SU-DHL-6 (cell line): ENCODE results near the gene BCAS3.

Experiments used
- H2AFZ ChIP-seq: fragments of 200-600 bp; sonication (generic); 2 replicates; pipeline ENCODE4 v1.6.1; 2014; ENCODE audit warnings: low read depth, mild to moderate bottlenecking, moderate library complexity, mixed read lengths, antibody characterized with exemption, low read length; ENCODE audit not compliant: severe bottlenecking
- H3F3A ChIP-seq: fragments of 200-600 bp; shearing (Covaris generic); 2 replicates; pipeline ENCODE4 v1.6.0; 2016; ENCODE audit warnings: antibody characterized with exemption, mild to moderate bottlenecking; ENCODE audit not compliant: insufficient read depth
- H3K27ac ChIP-seq: fragments of 200-600 bp; sonication (generic); 2 replicates; pipeline ENCODE4 v1.5.1; 2016; ENCODE audit warnings: low read depth, mild to moderate bottlenecking, low read length, moderate library complexity, mixed read lengths
- H3K27me3 ChIP-seq: fragments of 200-600 bp; sonication (generic), shearing (Covaris generic); 2 replicates; pipeline ENCODE4 v1.6.0; 2014; ENCODE audit warnings: mild to moderate bottlenecking, low read length
- H3K36me3 ChIP-seq: fragments of 200-600 bp; sonication (generic); 2 replicates; pipeline ENCODE4 v1.6.1; 2014; ENCODE audit warnings: mild to moderate bottlenecking, low read length, mixed read lengths
- H3K4me2 ChIP-seq: fragments of 300-600, 200-600 bp; shearing (Covaris generic), sonication (generic); 2 replicates; pipeline ENCODE4 v1.6.0; 2014; ENCODE audit warnings: low read length, low read depth, mild to moderate bottlenecking; ENCODE audit not compliant: poor library complexity, severe bottlenecking
- H3K4me3 ChIP-seq: fragments of 200-600 bp; sonication (generic); 2 replicates; pipeline ENCODE4 v1.5.1; 2014; ENCODE audit warnings: antibody characterized with exemption, low read length, mild to moderate bottlenecking, mixed read lengths; ENCODE audit not compliant: insufficient read depth, poor library complexity, severe bottlenecking
- H3K79me2 ChIP-seq: fragments of 200-600 bp; sonication (generic); 2 replicates; pipeline ENCODE4 v1.6.1; 2014; ENCODE audit warnings: mild to moderate bottlenecking, low read length, moderate library complexity; ENCODE audit not compliant: insufficient read depth
- H3K9ac ChIP-seq: fragments of 200-600 bp; sonication (generic); 2 replicates; pipeline ENCODE4 v1.7.0; 2014; ENCODE audit warnings: mild to moderate bottlenecking, low read length
- H3K9me2 ChIP-seq: fragments of 200-600 bp; sonication (generic); replicated peaks from 2 replicates; pipeline ENCODE4 v1.6.1; 2014; ENCODE audit warnings: low read length; ENCODE audit not compliant: insufficient read depth
- H3K9me3 ChIP-seq: fragments of 200-600 bp; sonication (generic); 2 replicates; pipeline ENCODE4 v1.6.1; 2014; ENCODE audit warnings: low read length, mixed read lengths; ENCODE audit not compliant: insufficient read depth
- H4K20me1 ChIP-seq: fragments of 200-600 bp; sonication (generic); 2 replicates; pipeline ENCODE4 v1.6.1; 2014; ENCODE audit warnings: low read depth, mild to moderate bottlenecking, antibody characterized with exemption, low read length, moderate library complexity, mixed read lengths
- CTCF ChIP-seq: fragments of 200-600 bp; sonication (generic); IDR thresholded peaks from one replicate; pipeline ENCODE4 v1.5.1; 2017; ENCODE audit warnings: antibody characterized with exemption, mild to moderate bottlenecking, low read length, moderate library complexity; ENCODE audit not compliant: insufficient read depth, poor library complexity, severe bottlenecking
- EZH2phosphoT487 ChIP-seq: fragments of 200-600 bp; sonication (generic), shearing (Covaris generic); conservative IDR thresholded peaks from 2 replicates; pipeline ENCODE4 v1.6.1; 2018; ENCODE audit warnings: mild to moderate bottlenecking, antibody characterized with exemption, low read length, moderate library complexity, mixed read lengths

BCAS3 gene

GRCh38 chr17:60916043-60916442 is 238.4 kb downstream of the BCAS3 start:
- H3K27ac ChIP-seq, result no peak overlapping the region

GRCh38 chr17:60920107-60920506 is 242.5 kb downstream of the BCAS3 start:
- no peak for TF ChIP-seq EZH2phosphoT487
- no peak for TF ChIP-seq CTCF
- no peak overlapping the region for H3K4me3 ChIP-seq

More at GRCh38 chr17:60916043-60916442, 238.4 kb downstream of the BCAS3 start:
- no peaks in the 10 kb centered on the region for H4K20me1 ChIP-seq
- H3K36me3 ChIP-seq, result no peaks in the 10 kb centered on the region
- no peak overlapping the region for H3K4me2 ChIP-seq
- no peak overlapping the region for H2AFZ ChIP-seq
- no peak for TF ChIP-seq EZH2phosphoT487
- no peak for TF ChIP-seq CTCF
- H3F3A ChIP-seq, result no peaks in the 10 kb centered on the region
- no peaks in the 10 kb centered on the region for H3K9me3 ChIP-seq
- H3K79me2 ChIP-seq, result no peaks in the 10 kb centered on the region
- no peaks in the 10 kb centered on the region for H3K27me3 ChIP-seq
- H3K9me2 ChIP-seq, result no peaks in the 10 kb centered on the region
- H3K4me3 ChIP-seq, result no peak overlapping the region
- no peak overlapping the region for H3K9ac ChIP-seq

GRCh38 chr17:60923000-60923399 is 245.3 kb downstream of the BCAS3 start:
- Histone ChIP-seq H3K9me2 (no peaks in the 10 kb centered on the region), H3K27me3 (no peaks in the 10 kb centered on the region), H2AFZ (no peak overlapping the region), H3F3A (no peaks in the 10 kb centered on the region), H3K9ac (no peak overlapping the region), H3K27ac (no peak overlapping the region), H3K4me3 (no peak overlapping the region), H3K4me2 (no peak overlapping the region), H3K79me2 (no peaks in the 10 kb centered on the region), H3K9me3 (no peaks in the 10 kb centered on the region), H3K36me3 (no peaks in the 10 kb centered on the region), H4K20me1 (no peaks in the 10 kb centered on the region)
- TF ChIP-seq EZH2phosphoT487 (no peak), CTCF (no peak)

More at GRCh38 chr17:60920107-60920506, 242.5 kb downstream of the BCAS3 start:
- H3F3A ChIP-seq, result no peaks in the 10 kb centered on the region
- no peak overlapping the region for H3K9ac ChIP-seq
- H4K20me1 ChIP-seq, result no peaks in the 10 kb centered on the region
- H3K36me3 ChIP-seq, result no peaks in the 10 kb centered on the region
- no peaks in the 10 kb centered on the region for H3K79me2 ChIP-seq
- H3K9me2 ChIP-seq, result no peaks in the 10 kb centered on the region
- no peak overlapping the region for H2AFZ ChIP-seq
- H3K9me3 ChIP-seq, result no peaks in the 10 kb centered on the region
- H3K27me3 ChIP-seq, result no peaks in the 10 kb centered on the region
- no peak overlapping the region for H3K4me2 ChIP-seq
- H3K27ac ChIP-seq, result no peak overlapping the region
